MM.1S (cell line): Measurements from ENCODE around the gene PDGFA.

Experiments used
- CTCF ChIP-seq: fragments of 300-600 bp; sonication (generic); IDR thresholded peaks from 2 replicates; pipeline ENCODE4 v1.5.1; 2016; ENCODE audit warnings: antibody characterized with exemption, low read length, mixed read lengths
- EZH2 ChIP-seq: fragments of 300-600 bp; sonication (generic); optimal IDR thresholded peaks from 2 replicates; pipeline ENCODE3; 2017; ENCODE audit warnings: low read depth, mild to moderate bottlenecking, antibody characterized with exemption, low read length, mixed read lengths
- EZH2phosphoT487 ChIP-seq: fragments of 300-600 bp; sonication (generic); IDR thresholded peaks from 2 replicates; pipeline ENCODE4 v1.6.1; 2018; ENCODE audit warnings: antibody characterized with exemption, low read length

DNA sequence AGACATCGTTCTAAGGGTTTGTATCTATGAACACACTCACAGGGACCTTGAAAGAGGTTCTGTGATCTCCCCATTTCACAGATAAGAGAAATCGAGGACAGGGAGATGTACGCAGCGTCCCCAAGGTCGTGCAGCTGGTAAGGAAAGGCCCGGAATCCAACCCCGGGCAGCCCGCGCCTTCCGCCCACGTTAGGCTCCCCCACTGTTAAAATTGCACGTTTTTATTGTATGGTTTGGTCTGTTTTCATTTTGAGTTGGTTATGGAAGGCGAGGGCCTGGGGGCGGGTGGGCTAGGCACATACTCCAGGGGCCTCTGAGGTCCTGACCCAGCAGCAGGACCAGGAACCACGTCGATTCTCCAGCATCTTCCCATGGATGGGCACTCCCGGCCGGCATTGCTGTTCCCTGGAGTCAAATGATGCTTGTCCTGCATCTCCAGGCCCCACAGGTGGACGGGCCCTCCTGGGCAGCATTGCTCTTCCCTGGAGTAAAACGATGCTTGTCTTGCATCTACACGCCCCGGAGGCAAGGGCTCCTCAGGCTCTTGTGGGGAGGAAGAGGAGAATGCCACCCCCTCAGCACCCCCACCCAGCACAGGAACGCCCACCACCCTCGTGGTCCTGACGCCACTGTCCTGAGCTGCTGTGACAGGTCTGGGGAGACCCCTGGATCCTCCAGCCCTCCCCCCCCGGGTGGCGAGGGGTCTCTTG lies 65.9 kb downstream of the PDGFA start:
- TF ChIP-seq CTCF: no peak
- TF ChIP-seq EZH2: no peak
- no peak for TF ChIP-seq EZH2phosphoT487
